K562 (cell line): ENCODE data around the gene ICE2. TPM values are rescaled to one million over a fixed set of nuclear protein-coding genes. Genes with fewer than 3 reads are reported as not detected.
"Not testable (repeated sequence)": the region's sequence is repeated elsewhere in the genome, so short reads cannot be mapped to it uniquely, and the experiment has no call there.

Experiments
- ATAC-seq: fragments of 200-7000 bp; cut with Tn5 transposase; 3 replicates; pipeline ENCODE4 v1.9.1; 2020; ENCODE audit warnings: moderate library complexity
- BruUV-seq: library from RNA; stranded (reverse); fragments of 400-500 nt; replicated peaks from 2 replicates; lab custom pipeline; 2021; lab: Mats Ljungman, UMichigan
- CTCF ChIA-PET: fragments of 300-600 bp; formaldehyde crosslinking; extraction: SDS; loops from one replicate; lab custom pipeline; 2021; ENCODE audit warnings: low intra/inter-chr PET ratio; lab: Yijun Ruan, JAX
- POLR2A ChIA-PET: fragments of 300-600, 350-650 bp; sonication (Branson Sonifier 250); formaldehyde crosslinking; extraction: SDS; loops from one replicate; lab custom pipeline; 2021; ENCODE audit warnings: antibody characterized with exemption, inconsistent platforms; lab: Yijun Ruan, JAX
- DNase-seq, 4 experiments: peaks; one replicate each; pipeline versions ENCODE4 v3.0.0 to v3.0.0-alpha.2; 2011 to 2018; ENCODE audit warnings: low spot score in 3 of 4, mixed read lengths in 3 of 4; ENCODE audit errors: extremely low read depth in 1 of 4
- FAIRE-seq: peaks from 2 replicates; lab custom pipeline; 2011; peaks lifted over from hg19 to GRCh38; lab: Jason Lieb, UNC
- H2AFZ ChIP-seq: 2 replicates; pipeline ENCODE4 v1.6.0; 2011; ENCODE audit warnings: low read depth, low read length, control low read depth, inconsistent platforms
- H3K27ac ChIP-seq: fragments of 200-600 bp; 3 replicates; pipeline ENCODE4 v1.8.0; 2011; ENCODE audit warnings: low read depth, mild to moderate bottlenecking, control low read depth, inconsistent platforms, low read length, moderate library complexity, mixed read lengths; ENCODE audit errors: extremely low read depth
- H3K27me3 ChIP-seq, 2 experiments: fragments of 300-600 bp in 1 of 2; 2 replicates in 1 of 2; 3 replicates in 1 of 2; pipeline versions ENCODE4 v1.6.0 to v1.8.0; 2011; ENCODE audit warnings: inconsistent platforms in 2 of 2, low read length in 2 of 2, mild to moderate bottlenecking in 1 of 2, mixed read lengths in 1 of 2, moderate library complexity in 1 of 2; ENCODE audit not compliant: control insufficient read depth in 2 of 2, insufficient read depth in 2 of 2
- H3K36me3 ChIP-seq: fragments of 300-600 bp; 3 replicates; pipeline ENCODE4 v1.8.0; 2011; ENCODE audit warnings: mild to moderate bottlenecking, low read length, inconsistent platforms; ENCODE audit not compliant: control insufficient read depth, insufficient read depth
- H3K4me1 ChIP-seq, 2 experiments: fragments of 200-600 bp in 1 of 2; replicated peaks in 1 of 2; 2 replicates in 1 of 2; 3 replicates in 1 of 2; pipeline versions ENCODE4 v1.5.1 to v1.8.0; 2011; ENCODE audit warnings: inconsistent platforms in 2 of 2, low read length in 2 of 2, mild to moderate bottlenecking in 1 of 2, mixed read lengths in 1 of 2, moderate library complexity in 1 of 2; ENCODE audit not compliant: control insufficient read depth in 2 of 2, insufficient read depth in 2 of 2
- H3K4me2 ChIP-seq: 2 replicates; pipeline ENCODE4 v1.6.1; 2011; ENCODE audit warnings: low read length, control low read depth, inconsistent platforms, mixed read lengths; ENCODE audit not compliant: insufficient read depth
- H3K4me3 ChIP-seq: fragments of 200-600 bp; sonication (generic), shearing (Covaris generic); 2 replicates; pipeline ENCODE4 v1.5.1; 2016; ENCODE audit warnings: control low read depth, inconsistent platforms
- H3K79me2 ChIP-seq: fragments of 200-600 bp; 3 replicates; pipeline ENCODE4 v1.8.0; 2011; ENCODE audit warnings: low read length, inconsistent platforms; ENCODE audit not compliant: control insufficient read depth, insufficient read depth
- H3K9ac ChIP-seq, 2 experiments: 2 replicates each; pipeline versions ENCODE4 v1.6.0 to v1.6.1; 2011; ENCODE audit warnings: low read depth in 2 of 2, low read length in 2 of 2, control low read depth in 1 of 2, inconsistent platforms in 1 of 2, mild to moderate bottlenecking in 1 of 2, mixed read lengths in 1 of 2; ENCODE audit not compliant: insufficient read depth in 1 of 2
- H3K9me1 ChIP-seq: one replicate; pipeline ENCODE4 v1.6.0; 2011; ENCODE audit warnings: inconsistent platforms, mild to moderate bottlenecking, low read length, moderate library complexity; ENCODE audit not compliant: control insufficient read depth, insufficient read depth
- H3K9me3 ChIP-seq: replicated peaks from 2 replicates; pipeline ENCODE4 v1.5.1; 2011; ENCODE audit warnings: low read depth, low read length, inconsistent platforms; ENCODE audit not compliant: control insufficient read depth, insufficient read depth
- H4K20me1 ChIP-seq: replicated peaks from 2 replicates; pipeline ENCODE4 v1.6.1; 2011; ENCODE audit warnings: low read length, inconsistent platforms, mixed read lengths; ENCODE audit not compliant: control insufficient read depth, insufficient read depth
- STAT5A ChIP-seq: IDR thresholded peaks from 2 replicates; pipeline ENCODE4 v1.6.1; 2012; ENCODE audit warnings: low read length, inconsistent platforms, borderline replicate concordance
- ZFP30 ChIP-seq: fragments of 250-450 bp; sonication (Bioruptor Pico); IDR thresholded peaks from 2 replicates; pipeline ENCODE4 v1.8.0; 2022; ENCODE audit warnings: moderate library complexity, mild to moderate bottlenecking, inconsistent platforms, borderline replicate concordance
- WGBS: fragments of 100-300 bp; shearing (Covaris generic); methylation state at CpG from one replicate; pipeline ENCODE4 v1.1.6; 2016; ENCODE audit warnings: low coverage, mixed read lengths; ENCODE audit not compliant: insufficient coverage; ENCODE audit errors: missing lambda C conversion rate; 5-methylcytosine and 5-hydroxymethylcytosine counted together
- in situ Hi-C: fragments of 300-500 bp; cut with MboI; formaldehyde crosslinking; loops from 4 replicates; pipeline ENCODE4 v1.15.0; 2018; ENCODE audit warnings: inconsistent platforms, mixed read lengths
- intact Hi-C: fragments of 100-400 bp; cut with micrococcal nuclease; formaldehyde crosslinking; loops from 2 replicates; pipeline ENCODE4 v1.14.2; 2022
- polyA plus RNA-seq, 8 experiments: library from polyadenylated mRNA; depleted of rRNA in 4 of 8; stranded (reverse) in 5 of 8; unstranded in 3 of 8; fragments of >200 nt; fragmentation: Nextera tagmentation in 2 of 8; fragmentation: Illumina TruSeq in 1 of 8; extraction: Ambion mirVana in 2 of 8; extraction: Trizol in 1 of 8; gene quantifications; 2 replicates each; pipeline versions ENCODE4 v1.2.1 to v1.2.3, GENCODE V29; 2011 to 2014; ENCODE audit warnings: inconsistent platforms in 1 of 8, missing spikeins in 1 of 8
- total RNA-seq, 7 experiments: library from RNA; depleted of rRNA in 6 of 7; stranded (reverse); fragments of >200 nt in 6 of 7; fragmentation: Illumina TruSeq in 2 of 7; extraction: Trizol in 2 of 7; gene quantifications; 2 replicates each; pipeline versions ENCODE4 v1.2.1 to v1.2.3, GENCODE V29; 2011 to 2021; ENCODE audit warnings: low replicate concordance in 1 of 7
- TF ChIP-seq, protein P1 (sequence below), 3 experiments: fragments of 200-800 bp in 1 of 3; sonication (Bioruptor generic) in 1 of 3; sonication (generic) in 1 of 3; formaldehyde crosslinking in 1 of 3; IDR thresholded peaks; 2 replicates each; pipeline versions ENCODE4 v1.6.1 to v1.8.0; 2016 to 2022; ENCODE audit warnings: mild to moderate bottlenecking in 2 of 3, missing compliant biosample characterization in 2 of 3, missing genetic modification characterization in 2 of 3, missing genetic modification reagents in 1 of 3
- TF ChIP-seq, protein P2 (sequence below): fragments of 250-450 bp; sonication (Bioruptor Pico); IDR thresholded peaks from 2 replicates; pipeline ENCODE4 v1.5.0; 2022; ENCODE audit warnings: mild to moderate bottlenecking
- TF ChIP-seq, protein P3 (sequence below): sonication (generic); formaldehyde crosslinking; IDR thresholded peaks from 2 replicates; pipeline ENCODE4 v1.8.0; 2023; ENCODE audit warnings: missing genetic modification reagents, mild to moderate bottlenecking, borderline replicate concordance

Gene ICE2
- total and polyA plus RNA-seq, 9 of the 15 experiments (the other 6 are each of a cell fraction or from before 2014, with no cell fraction given) = 21.8 to 87.9 (median 58.1) TPM

DNA sequence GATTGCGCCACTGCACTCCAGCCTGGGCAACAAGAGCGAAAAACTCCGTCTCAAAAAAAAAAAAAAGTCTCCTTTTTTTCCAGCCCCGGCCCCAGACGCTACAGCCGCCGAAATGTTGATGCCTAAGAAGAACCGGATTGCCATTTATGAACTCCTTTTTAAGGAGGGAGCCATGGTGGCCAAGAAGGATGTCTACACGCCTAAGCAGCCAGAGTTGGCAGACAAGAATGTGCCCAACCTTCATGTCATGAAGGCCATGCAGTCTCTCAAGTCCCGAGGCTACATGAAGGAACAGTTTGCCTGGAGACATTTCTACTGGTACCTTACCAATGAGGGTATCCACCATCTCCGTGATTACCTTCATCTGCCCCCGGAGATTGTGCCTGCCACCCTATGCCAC is 74.6 kb downstream of the ICE2 start:
- DNase-seq, POLR2A ChIA-PET, H3K4me3 ChIP-seq, H3K36me3 ChIP-seq, H3K9me1 ChIP-seq, H3K9ac ChIP-seq, H4K20me1 ChIP-seq, intact Hi-C loops, H3K27me3 ChIP-seq, ATAC-seq, H3K79me2 ChIP-seq, in situ Hi-C loops, H3K9me3 ChIP-seq, H2AFZ ChIP-seq, FAIRE-seq, H3K27ac ChIP-seq, H3K4me1 ChIP-seq, H3K4me2 ChIP-seq, BruUV-seq: not testable (repeated sequence)
- WGBS = 55% methylated on average over 12 of the region's 12 CpGs
- CTCF ChIA-PET = interaction anchor here (0.7 kb wide), 1 partner anchor 14 kb away, joined by 3 read pairs; no protein-coding TSS in a partner anchor

DNA sequence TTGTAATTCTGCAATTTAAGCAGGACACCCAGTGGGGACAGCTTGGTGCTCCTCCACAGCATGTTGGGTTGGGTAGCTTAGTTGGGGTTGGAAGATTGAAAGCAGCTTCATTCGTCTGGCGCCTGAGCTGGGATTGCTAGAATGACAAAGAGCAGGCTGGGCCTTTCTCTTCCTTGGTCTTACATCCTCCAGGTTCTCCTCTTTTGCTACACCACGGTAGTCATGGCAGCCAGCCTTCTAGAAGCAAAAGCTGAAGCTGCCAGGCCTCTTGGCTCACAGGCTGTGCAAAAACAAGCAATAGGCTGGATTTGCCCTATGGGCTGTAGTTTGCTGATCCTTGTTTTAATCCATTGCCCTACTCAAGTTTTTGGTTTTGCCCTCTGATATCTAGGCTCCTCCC is 78.0 kb downstream of the ICE2 start:
- BruUV-seq = no TSS peak
- no peak overlapping the region for H3K27ac ChIP-seq
- CTCF ChIA-PET = no interaction called here
- TF ChIP-seq, protein P1, sequence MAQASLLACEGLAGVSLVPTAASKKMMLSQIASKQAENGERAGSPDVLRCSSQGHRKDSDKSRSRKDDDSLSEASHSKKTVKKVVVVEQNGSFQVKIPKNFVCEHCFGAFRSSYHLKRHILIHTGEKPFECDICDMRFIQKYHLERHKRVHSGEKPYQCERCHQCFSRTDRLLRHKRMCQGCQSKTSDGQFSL (CRISPR knock-in tag; IDR thresholded peaks at IDR 0.05) = no peak
- TF ChIP-seq, protein P1 (tag; IDR thresholded peaks at IDR 0.05) = no peak
- no peak for TF ChIP-seq STAT5A
- no peak for TF ChIP-seq ZFP30 (CRISPR knock-in tag)
- TF ChIP-seq, protein P2, sequence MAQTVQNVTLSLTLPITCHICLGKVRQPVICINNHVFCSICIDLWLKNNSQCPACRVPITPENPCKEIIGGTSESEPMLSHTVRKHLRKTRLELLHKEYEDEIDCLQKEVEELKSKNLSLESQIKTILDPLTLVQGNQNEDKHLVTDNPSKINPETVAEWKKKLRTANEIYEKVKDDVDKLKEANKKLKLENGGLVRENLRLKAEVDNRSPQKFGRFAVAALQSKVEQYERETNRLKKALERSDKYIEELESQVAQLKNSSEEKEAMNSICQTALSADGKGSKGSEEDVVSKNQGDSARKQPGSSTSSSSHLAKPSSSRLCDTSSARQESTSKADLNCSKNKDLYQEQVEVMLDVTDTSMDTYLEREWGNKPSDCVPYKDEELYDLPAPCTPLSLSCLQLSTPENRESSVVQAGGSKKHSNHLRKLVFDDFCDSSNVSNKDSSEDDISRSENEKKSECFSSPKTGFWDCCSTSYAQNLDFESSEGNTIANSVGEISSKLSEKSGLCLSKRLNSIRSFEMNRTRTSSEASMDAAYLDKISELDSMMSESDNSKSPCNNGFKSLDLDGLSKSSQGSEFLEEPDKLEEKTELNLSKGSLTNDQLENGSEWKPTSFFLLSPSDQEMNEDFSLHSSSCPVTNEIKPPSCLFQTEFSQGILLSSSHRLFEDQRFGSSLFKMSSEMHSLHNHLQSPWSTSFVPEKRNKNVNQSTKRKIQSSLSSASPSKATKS (CRISPR knock-in tag) = no peak
- TF ChIP-seq, protein P3, sequence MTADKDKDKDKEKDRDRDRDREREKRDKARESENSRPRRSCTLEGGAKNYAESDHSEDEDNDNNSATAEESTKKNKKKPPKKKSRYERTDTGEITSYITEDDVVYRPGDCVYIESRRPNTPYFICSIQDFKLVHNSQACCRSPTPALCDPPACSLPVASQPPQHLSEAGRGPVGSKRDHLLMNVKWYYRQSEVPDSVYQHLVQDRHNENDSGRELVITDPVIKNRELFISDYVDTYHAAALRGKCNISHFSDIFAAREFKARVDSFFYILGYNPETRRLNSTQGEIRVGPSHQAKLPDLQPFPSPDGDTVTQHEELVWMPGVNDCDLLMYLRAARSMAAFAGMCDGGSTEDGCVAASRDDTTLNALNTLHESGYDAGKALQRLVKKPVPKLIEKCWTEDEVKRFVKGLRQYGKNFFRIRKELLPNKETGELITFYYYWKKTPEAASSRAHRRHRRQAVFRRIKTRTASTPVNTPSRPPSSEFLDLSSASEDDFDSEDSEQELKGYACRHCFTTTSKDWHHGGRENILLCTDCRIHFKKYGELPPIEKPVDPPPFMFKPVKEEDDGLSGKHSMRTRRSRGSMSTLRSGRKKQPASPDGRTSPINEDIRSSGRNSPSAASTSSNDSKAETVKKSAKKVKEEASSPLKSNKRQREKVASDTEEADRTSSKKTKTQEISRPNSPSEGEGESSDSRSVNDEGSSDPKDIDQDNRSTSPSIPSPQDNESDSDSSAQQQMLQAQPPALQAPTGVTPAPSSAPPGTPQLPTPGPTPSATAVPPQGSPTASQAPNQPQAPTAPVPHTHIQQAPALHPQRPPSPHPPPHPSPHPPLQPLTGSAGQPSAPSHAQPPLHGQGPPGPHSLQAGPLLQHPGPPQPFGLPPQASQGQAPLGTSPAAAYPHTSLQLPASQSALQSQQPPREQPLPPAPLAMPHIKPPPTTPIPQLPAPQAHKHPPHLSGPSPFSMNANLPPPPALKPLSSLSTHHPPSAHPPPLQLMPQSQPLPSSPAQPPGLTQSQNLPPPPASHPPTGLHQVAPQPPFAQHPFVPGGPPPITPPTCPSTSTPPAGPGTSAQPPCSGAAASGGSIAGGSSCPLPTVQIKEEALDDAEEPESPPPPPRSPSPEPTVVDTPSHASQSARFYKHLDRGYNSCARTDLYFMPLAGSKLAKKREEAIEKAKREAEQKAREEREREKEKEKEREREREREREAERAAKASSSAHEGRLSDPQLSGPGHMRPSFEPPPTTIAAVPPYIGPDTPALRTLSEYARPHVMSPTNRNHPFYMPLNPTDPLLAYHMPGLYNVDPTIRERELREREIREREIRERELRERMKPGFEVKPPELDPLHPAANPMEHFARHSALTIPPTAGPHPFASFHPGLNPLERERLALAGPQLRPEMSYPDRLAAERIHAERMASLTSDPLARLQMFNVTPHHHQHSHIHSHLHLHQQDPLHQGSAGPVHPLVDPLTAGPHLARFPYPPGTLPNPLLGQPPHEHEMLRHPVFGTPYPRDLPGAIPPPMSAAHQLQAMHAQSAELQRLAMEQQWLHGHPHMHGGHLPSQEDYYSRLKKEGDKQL (CRISPR knock-in tag) = no peak

More for the DNA sequence above, 78.0 kb downstream of the ICE2 start:
- Histone ChIP-seq H3K9ac (no peak overlapping the region), H3K4me2 (no peak overlapping the region), H2AFZ (no peak overlapping the region), H3K4me1 (peaks cover 22 to 25% of the 10 kb centered on the region in 2 experiments; a peak in 4 of 5 replicates), H3K36me3 (peaks cover 9% of the 10 kb centered on the region; the same call in 1 of the 3 replicates), H3K9me3 (no peaks in the 10 kb centered on the region), H3K4me3 (no peak overlapping the region), H4K20me1 (peaks cover 14% of the 10 kb centered on the region), H3K27me3 (no peaks in the 10 kb centered on the region), H3K79me2 (peaks cover 18% of the 10 kb centered on the region), H3K9me1 (no peaks in the 10 kb centered on the region)
- FAIRE-seq (no peak), DNase-seq (no peak), ATAC-seq (no peak)
- in situ Hi-C loops (no loop called here), intact Hi-C loops (no loop called here)
- WGBS = 47% methylated on average over 3 of the region's 3 CpGs
- POLR2A ChIA-PET = interaction anchor here (0.6 to 1.3 kb wide), 5 partner anchors 17 to 77 kb away, joined by 3 to 7 read pairs (median 3); no protein-coding TSS in a partner anchor
